HG02798 (cell line): Measurements from ENCODE around the gene ZNF438.
A peak's percentile ranks its signal among the peaks of the same experiment; 100 is the strongest.
"Not testable (repeated sequence)": the region's sequence is repeated elsewhere in the genome, so short reads cannot be mapped to it uniquely, and the experiment has no call there.

Experiments used
- ATAC-seq: cut with Tn5 transposase; IDR thresholded peaks from one replicate; pipeline ENCODE4 v1.9.1; 2021; ENCODE audit warnings: mild to moderate bottlenecking; ENCODE audit not compliant: unreplicated experiment, poor library complexity

ZNF438 gene

DNA sequence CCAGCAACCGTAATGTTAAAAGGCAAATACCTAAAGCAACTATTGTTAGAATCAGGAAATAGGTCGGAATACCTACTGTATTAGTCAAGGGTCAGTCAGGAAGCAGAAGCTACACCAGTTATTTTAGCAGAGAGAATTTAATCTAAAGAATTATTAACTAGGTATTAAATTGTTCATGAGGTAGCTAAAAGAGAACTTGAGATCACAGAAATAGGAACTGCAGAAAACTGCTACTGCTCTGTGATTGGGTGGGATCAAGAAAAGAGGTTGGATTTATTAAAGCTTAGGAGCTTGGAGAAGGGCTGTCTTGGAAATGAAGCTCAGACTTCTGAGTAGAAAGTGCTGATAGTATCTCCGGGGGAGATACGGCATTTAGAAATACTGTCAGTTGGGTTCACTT lies 20.0 kb upstream of the ZNF438 start:
- ATAC-seq: no peak

- ATAC-seq: no peak
These were observed 11.0 kb upstream of the ZNF438 start for GRCh38 chr10:31042670-31043069.

- ATAC-seq: no peak
These were observed 9.3 kb upstream of the ZNF438 start for GRCh38 chr10:31041011-31041410.

DNA sequence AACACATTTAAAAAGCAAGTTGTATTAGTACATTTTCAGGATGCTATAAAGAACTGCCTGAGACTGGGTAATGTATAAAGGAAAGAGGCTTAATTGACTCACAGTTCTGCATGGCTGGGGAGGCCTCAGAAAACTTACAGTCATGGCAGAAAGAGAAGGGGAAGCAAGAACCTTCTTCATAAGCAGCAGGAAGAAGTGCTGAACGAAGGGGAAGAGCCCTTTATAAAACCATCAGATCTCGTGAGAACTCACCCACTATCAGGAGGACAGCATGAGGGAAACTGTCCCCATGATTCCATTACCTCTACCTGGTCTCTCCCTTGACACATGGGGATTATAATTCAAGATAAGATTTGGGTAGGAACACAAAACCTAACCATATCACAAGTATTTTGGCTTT lies 7.3 kb upstream of the ZNF438 start:
- not testable (repeated sequence) for ATAC-seq

GRCh38 chr10:31037749-31038148 lies 6.1 kb upstream of the ZNF438 start:
- no peak for ATAC-seq

GRCh38 chr10:31036209-31036608 lies 4.5 kb upstream of the ZNF438 start:
- no peak for ATAC-seq

DNA sequence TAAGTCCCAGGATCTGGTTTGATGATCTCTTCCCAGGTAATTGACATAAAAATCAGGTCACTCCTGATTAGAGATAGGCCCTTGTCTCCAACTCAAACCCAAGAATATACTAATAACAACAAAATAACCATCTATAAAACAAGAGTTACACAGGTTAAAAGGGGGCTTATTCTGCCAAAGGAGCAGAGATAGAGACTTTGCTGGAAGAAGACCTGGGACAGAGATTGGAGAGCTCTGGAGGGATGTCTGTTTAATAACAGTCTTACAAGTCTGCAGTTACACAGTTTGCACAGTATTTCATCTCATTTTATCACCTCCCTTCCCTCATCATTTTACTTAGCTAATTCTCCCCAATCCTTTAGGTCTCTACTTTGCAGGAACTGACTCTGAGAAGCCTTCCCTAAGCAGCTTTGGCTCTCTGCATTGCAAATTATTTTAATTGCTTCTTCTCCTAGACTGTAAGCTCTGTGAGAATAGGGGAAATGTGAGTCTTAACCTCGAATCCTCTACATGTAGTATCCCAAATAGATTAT lies 3.7 kb upstream of the ZNF438 start:
- ATAC-seq: no peak

DNA sequence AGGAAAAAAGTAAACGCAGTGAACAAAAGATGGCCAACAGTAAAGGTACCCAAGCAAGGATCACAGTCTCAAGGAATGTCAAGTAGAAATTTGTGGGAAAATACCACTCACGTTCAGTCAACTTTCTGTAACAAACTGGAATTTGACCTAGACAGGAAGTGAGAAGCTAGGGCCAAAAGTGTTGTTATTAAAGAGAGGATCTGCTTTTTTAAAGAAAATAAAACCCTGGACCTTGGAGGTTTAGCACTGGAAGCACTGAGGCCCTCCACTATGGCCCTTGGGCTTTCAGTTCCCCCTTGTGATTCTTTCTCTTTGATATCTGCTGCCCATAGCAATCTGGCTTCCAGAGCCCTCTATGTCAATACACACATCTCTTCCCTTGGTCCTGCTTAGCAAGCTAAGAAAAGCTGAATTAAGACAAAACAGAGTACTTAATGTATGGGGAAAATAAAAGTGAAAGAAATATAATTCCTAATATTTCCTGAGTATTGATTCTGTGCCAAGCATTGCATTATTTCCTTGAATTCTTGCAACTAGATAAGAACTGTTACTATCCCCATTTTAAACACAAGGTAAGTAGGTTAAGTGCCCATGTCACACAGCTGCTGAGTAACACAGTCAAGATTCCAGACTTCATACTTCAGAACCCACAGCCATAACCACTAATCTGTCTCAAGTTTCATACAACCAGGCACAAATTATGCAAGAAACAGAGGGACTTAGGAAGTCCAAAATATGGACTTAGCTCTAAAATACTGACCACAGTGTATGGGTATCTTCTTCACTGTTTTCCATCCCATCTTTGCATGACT lies 2.6 kb upstream of the ZNF438 start:
- ATAC-seq: no peak

DNA sequence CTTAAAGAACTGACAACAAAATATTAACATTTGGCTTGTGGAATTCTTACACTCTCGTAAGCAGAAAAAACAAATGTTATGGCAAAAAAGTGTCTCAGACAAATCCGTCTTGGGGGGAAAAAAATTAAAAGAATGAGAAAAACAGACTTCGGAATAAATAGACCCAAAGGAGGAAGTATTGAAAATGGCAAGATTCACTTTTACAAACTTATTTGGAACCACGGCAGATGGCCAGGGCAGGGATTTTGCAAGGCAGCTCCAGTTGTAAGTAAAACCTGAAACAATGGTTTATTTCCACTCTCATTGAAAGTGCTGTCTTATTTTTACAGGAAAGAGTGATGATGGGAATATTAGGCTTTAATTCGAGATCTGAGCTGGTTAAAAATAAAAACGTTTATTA lies 1.5 kb upstream of the ZNF438 start:
- ATAC-seq: no peak

- peak; percentile 84 for ATAC-seq
These were observed 830 bp upstream of the ZNF438 start for GRCh38 chr10:31032258-31033132.

- no peak for ATAC-seq
These were observed 484 bp downstream of the ZNF438 start for GRCh38 chr10:31031205-31031557.

- no peak for ATAC-seq
These were observed 865 bp downstream of the ZNF438 start for GRCh38 chr10:31030800-31031199.

DNA sequence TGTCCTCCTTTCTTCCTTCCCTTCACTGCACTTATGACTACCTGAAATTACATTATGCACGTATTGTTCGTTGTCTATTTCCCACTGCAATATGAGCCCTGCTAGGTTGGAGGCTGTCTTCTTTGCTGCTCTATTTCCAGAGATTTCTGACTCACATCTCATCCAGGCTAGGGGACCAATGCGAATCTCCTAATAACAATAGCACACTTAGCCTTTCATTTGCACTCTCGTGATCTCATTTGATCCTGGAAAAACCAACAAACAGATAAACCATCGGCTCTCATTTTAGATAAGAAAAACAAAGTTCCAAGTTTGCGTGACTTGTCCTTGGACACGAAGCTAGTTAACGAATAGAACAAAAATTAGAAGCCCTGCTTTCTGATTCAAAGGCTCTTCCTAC lies 1.4 kb downstream of the ZNF438 start:
- no peak for ATAC-seq

DNA sequence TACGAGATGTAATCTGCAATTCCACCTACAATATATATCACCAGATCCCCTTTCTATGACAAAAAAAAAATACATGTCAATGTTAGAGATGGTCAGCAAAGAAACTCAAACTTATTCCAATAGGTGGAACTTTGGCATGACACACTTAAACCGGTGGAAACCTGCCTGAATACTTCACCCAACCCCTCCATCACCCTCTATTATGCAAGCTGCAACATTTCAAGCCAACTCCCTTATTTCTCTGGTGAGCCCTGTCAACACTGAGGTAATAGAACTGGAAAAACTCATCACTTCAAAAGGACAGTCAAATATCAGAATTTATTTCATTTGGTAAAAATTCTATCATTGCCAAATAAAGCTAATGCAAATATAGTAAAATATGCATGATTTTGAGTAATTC lies 3.6 kb downstream of the ZNF438 start:
- ATAC-seq: no peak

- ATAC-seq: not testable (repeated sequence)
These were observed 5.4 kb downstream of the ZNF438 start for GRCh38 chr10:31026279-31026678.

GRCh38 chr10:31025142-31025541 lies 6.5 kb downstream of the ZNF438 start:
- no peak for ATAC-seq

DNA sequence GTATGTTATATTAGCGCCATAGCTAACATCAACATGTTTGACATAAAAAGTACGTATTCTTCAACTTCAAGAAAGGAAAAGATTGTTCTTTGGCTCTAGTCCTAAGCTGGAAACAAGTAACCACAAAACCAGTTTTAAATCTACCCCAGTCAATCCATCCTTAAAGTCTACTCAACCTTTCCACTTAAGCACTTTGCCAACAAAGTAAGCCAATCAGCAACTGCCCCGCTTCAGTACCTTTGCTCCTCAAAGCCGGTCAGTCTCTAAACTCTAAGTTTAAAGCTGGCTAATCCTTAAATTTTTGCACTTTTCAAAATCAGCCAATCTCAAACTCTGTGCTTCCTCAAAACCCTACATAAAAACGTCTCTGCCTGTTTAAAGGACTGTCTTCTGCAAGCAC lies 8.1 kb downstream of the ZNF438 start:
- ATAC-seq: no peak

DNA sequence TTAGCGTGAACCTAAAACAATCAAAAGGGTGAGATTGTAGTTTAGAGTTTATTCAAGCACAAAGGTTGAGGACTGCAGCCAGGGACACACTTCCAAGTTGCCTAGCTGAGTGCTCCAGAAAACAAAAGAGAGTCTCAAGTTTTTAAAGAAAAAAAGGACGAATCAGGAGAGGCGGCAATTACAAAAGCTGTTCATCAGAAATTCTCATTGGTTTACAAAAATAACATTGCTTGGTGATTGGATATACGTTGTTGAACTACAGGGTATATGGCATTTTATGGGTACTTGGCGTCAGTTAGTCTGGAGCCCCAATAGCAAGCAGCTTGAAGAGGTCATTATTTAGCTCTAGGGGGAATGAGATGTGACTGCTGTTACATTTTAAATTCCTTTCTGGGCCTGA lies 11.5 kb downstream of the ZNF438 start:
- no peak for ATAC-seq

GRCh38 chr10:31018962-31019361 lies 12.7 kb downstream of the ZNF438 start:
- ATAC-seq: no peak

- no peak for ATAC-seq
These were observed 13.3 kb downstream of the ZNF438 start for GRCh38 chr10:31018356-31018750.
